Measurements from ENCODE around the gene PIK3R6. TPM values are rescaled to one million over a fixed set of nuclear protein-coding genes. Genes with fewer than 3 reads are reported as not detected.

PIK3R6 gene
- total and polyA plus RNA-seq, 2 of the 13 experiments (the other 11 are each of a cell fraction or from before 2014, with no cell fraction given), result not detected

DNA sequence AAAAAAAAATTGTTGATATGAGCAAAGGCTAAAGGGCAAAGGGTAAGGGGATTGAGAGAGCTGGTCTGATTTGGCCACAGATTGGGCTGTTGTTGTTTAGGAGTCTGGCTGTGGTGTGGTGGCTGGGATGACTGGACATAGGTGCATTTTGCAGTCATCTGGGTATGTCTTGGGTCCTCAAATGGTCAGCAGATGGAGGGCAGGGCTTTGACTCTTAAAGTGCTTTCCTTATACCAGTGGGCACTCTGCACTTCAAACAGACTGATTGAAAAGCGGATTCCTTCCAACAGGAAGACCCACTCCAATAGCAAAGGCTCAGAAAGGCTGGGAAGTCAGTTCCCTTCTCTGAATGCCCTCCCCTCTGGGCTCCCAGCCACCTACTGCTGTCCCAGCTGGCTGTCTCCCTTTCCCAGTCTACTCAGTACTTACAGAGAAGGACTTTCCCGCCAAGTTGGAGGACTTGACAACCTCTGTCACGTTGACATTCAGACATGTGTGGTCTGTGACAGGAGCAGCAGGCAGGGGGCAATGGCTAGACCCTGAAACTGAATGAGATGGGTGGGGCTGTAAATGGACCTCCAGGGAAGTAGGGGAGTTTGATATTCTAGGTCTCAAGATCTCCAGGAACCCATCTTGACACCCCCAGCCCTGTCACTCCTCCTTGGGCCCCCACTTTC, 48.7 kb downstream of the PIK3R6 start:
- H4K20me1 ChIP-seq (ENCODE audit: insufficient read depth, low read length), result no peaks in the 10 kb centered on the region
- H3K79me2 ChIP-seq (ENCODE audit: insufficient read depth, low read length), result no peaks in the 10 kb centered on the region
- FAIRE-seq, result no peak
- ChIA-PET CTCF (ENCODE audit: low intra/inter-chr PET ratio, low total read pairs) (no interaction called here), POLR2A (no interaction called here)
- DNase-seq (ENCODE audit: low spot score), result no peak
- ATAC-seq, result no peak
- 0% methylated on average over 2 of the region's 3 CpGs for WGBS (ENCODE audit: low lambda C conversion rate)
- no peaks in the 10 kb centered on the region; a peak in 3 of 5 replicates for H3K27me3 ChIP-seq (ENCODE audit: control insufficient read depth in 1 of 2, insufficient read depth in 2 of 2, low read length in 2 of 2)
- in situ Hi-C loops (cut with HindIII; ENCODE audit: extremely low pct_ligation_motif_present, low pct_unique_long_range_greater_than_20kb), result no loop called here
- no TSS peak for BruUV-seq (replicated peaks)
- no peaks in the 10 kb centered on the region for H3K36me3 ChIP-seq (replicated peaks in 1 of 2; ENCODE audit: control insufficient read depth in 1 of 2, insufficient read depth in 2 of 2, low read length in 2 of 2)
- no peak overlapping the region for H3K4me3 ChIP-seq (replicated peaks in 1 of 3; ENCODE audit: insufficient read depth in 1 of 3, low read depth in 2 of 3, low read length in 3 of 3)
- no peak overlapping the region for H2AFZ ChIP-seq (ENCODE audit: low read length)
- no peak overlapping the region for H3K4me2 ChIP-seq (ENCODE audit: low read depth, low read length)
- intact Hi-C loops (cut with micrococcal nuclease; ENCODE audit: unreplicated experiment), result no loop called here
- H3K4me1 ChIP-seq (ENCODE audit: insufficient read depth, low read length), result no peaks in the 10 kb centered on the region
- H3K9me3 ChIP-seq (ENCODE audit: low read length), result no peaks in the 10 kb centered on the region; the same call in 1 of the 2 replicates
- H3K9ac ChIP-seq (ENCODE audit: insufficient read depth, low read depth, low read length), result no peak overlapping the region
- TF ChIP-seq TAF1 (CRISPR knock-in tag; IDR thresholded peaks at IDR 0.05), result no peak
- no peak for TF ChIP-seq HNRNPLL (IDR thresholded peaks at IDR 0.05; ENCODE audit: low read depth, low read length, poor library complexity, severe bottlenecking)
- TF ChIP-seq ZNF615 (CRISPR knock-in tag; IDR thresholded peaks at IDR 0.05; ENCODE audit: borderline replicate concordance), result no peak
- H3K27ac ChIP-seq (ENCODE audit: extremely low read length, insufficient read depth, low read length), result no peak overlapping the region

DNA sequence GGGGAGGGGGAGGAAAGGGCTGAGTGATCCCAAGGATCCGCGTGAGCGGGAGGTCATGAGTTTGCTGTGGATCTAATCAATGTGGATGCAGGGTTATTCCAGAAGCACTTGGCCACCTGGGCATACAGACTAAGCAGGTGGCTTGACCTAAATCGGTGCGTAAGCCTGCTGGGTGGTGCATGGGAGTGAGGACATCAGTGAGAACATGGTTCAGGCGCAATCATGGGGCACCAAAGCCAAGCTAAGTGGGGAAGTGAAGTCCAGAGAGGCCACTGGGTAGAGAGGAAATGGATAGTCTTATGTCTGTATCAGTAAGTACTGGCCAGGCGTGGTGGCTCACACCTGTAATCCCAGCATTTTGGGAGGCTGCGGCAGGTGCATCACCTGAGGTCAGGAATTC, 49.4 kb downstream of the PIK3R6 start:
- no peaks in the 10 kb centered on the region for H3K9me3 ChIP-seq (ENCODE audit: low read length)
- no peak for TF ChIP-seq KLF6 (CRISPR knock-in tag; IDR thresholded peaks at IDR 0.05)
- no peak overlapping the region for H3K4me3 ChIP-seq (replicated peaks in 1 of 3; ENCODE audit: insufficient read depth in 1 of 3, low read depth in 2 of 3, low read length in 3 of 3)
- no peak overlapping the region for H2AFZ ChIP-seq (ENCODE audit: low read length)
- H3K27me3 ChIP-seq (ENCODE audit: control insufficient read depth in 1 of 2, insufficient read depth in 2 of 2, low read length in 2 of 2), result no peaks in the 10 kb centered on the region; a peak in 3 of 5 replicates
- DNase-seq (ENCODE audit: low spot score) (no peak), ATAC-seq (no peak), FAIRE-seq (no peak)
- 27% methylated on average over 8 of the region's 8 CpGs for WGBS (ENCODE audit: low lambda C conversion rate)
- intact Hi-C loops (cut with micrococcal nuclease; ENCODE audit: unreplicated experiment), result no loop called here
- in situ Hi-C loops (cut with HindIII; ENCODE audit: extremely low pct_ligation_motif_present, low pct_unique_long_range_greater_than_20kb), result no loop called here
- ChIA-PET POLR2A (no interaction called here), CTCF (ENCODE audit: low intra/inter-chr PET ratio, low total read pairs) (no interaction called here)
- no TSS peak for BruUV-seq (replicated peaks)
- no peaks in the 10 kb centered on the region for H3K4me1 ChIP-seq (ENCODE audit: insufficient read depth, low read length)
- H3K9ac ChIP-seq (ENCODE audit: insufficient read depth, low read depth, low read length), result no peak overlapping the region
- H3K36me3 ChIP-seq (replicated peaks in 1 of 2; ENCODE audit: control insufficient read depth in 1 of 2, insufficient read depth in 2 of 2, low read length in 2 of 2), result no peaks in the 10 kb centered on the region
- no peak overlapping the region for H3K27ac ChIP-seq (ENCODE audit: extremely low read length, insufficient read depth, low read length)
- H3K79me2 ChIP-seq (ENCODE audit: insufficient read depth, low read length), result no peaks in the 10 kb centered on the region
- no peaks in the 10 kb centered on the region for H4K20me1 ChIP-seq (ENCODE audit: insufficient read depth, low read length)
- no peak overlapping the region for H3K4me2 ChIP-seq (ENCODE audit: low read depth, low read length)

All from HepG2 (cell line).